Measurements from ENCODE around the gene HEXIM2. TPM values are rescaled to one million over a fixed set of nuclear protein-coding genes. Genes with fewer than 3 reads are reported as not detected.
"Not testable (repeated sequence)": the region's sequence is repeated elsewhere in the genome, so short reads cannot be mapped to it uniquely, and the experiment has no call there.

The HEXIM2 gene
- total RNA-seq, 1 donor from 2014 or later, result 10.4 TPM

GRCh38 chr17:45119964-45120363 is 41.7 kb upstream of the HEXIM2 start:
- H3K36me3 Mint-ChIP-seq (ENCODE audit: low read depth), result no peaks in the 10 kb centered on the region
- no peak overlapping the region for H3K4me3 Mint-ChIP-seq
- H3K4me1 Mint-ChIP-seq, result peaks cover 10% of the 10 kb centered on the region
- H3K9me3 Mint-ChIP-seq, result no peaks in the 10 kb centered on the region
- TF ChIP-seq CTCF (conservative IDR thresholded peaks at IDR 0.05), result no peak
- no peak for DNase-seq (ENCODE audit: low read depth, low spot score)
- H3K27me3 Mint-ChIP-seq (ENCODE audit: low read depth), result no peaks in the 10 kb centered on the region
- H3K27ac Mint-ChIP-seq (ENCODE audit: unreplicated experiment), result no peak overlapping the region

- no peak overlapping the region for H3K4me3 Mint-ChIP-seq
- no peaks in the 10 kb centered on the region for H3K9me3 Mint-ChIP-seq
- no peaks in the 10 kb centered on the region for H3K27me3 Mint-ChIP-seq (ENCODE audit: low read depth)
- TF ChIP-seq CTCF (conservative IDR thresholded peaks at IDR 0.05), result no peak
- peaks cover 10% of the 10 kb centered on the region for H3K4me1 Mint-ChIP-seq
- no peak overlapping the region for H3K27ac Mint-ChIP-seq (ENCODE audit: unreplicated experiment)
- DNase-seq (ENCODE audit: low read depth, low spot score), result no peak
- H3K36me3 Mint-ChIP-seq (ENCODE audit: low read depth), result no peaks in the 10 kb centered on the region
Measured at GRCh38 chr17:45120558-45120957, 41.1 kb upstream of the HEXIM2 start.

- Mint-ChIP-seq H3K9me3 (no peaks in the 10 kb centered on the region), H3K36me3 (ENCODE audit: low read depth) (no peaks in the 10 kb centered on the region), H3K27ac (ENCODE audit: unreplicated experiment) (no peak overlapping the region), H3K4me1 (peaks cover 10% of the 10 kb centered on the region), H3K27me3 (ENCODE audit: low read depth) (no peaks in the 10 kb centered on the region), H3K4me3 (no peak overlapping the region)
- no peak for TF ChIP-seq CTCF (conservative IDR thresholded peaks at IDR 0.05)
- DNase-seq (ENCODE audit: low read depth, low spot score), result no peak
Measured at GRCh38 chr17:45121055-45121454, 40.6 kb upstream of the HEXIM2 start.

GRCh38 chr17:45123076-45123770 is 38.5 kb upstream of the HEXIM2 start:
- DNase-seq (ENCODE audit: low read depth, low spot score), result no peak
- H3K4me3 Mint-ChIP-seq, result no peak overlapping the region
- H3K27me3 Mint-ChIP-seq (ENCODE audit: low read depth), result no peaks in the 10 kb centered on the region
- H3K36me3 Mint-ChIP-seq (ENCODE audit: low read depth), result no peaks in the 10 kb centered on the region
- no peak for TF ChIP-seq CTCF (conservative IDR thresholded peaks at IDR 0.05)
- peaks cover 16% of the 10 kb centered on the region for H3K4me1 Mint-ChIP-seq
- no peaks in the 10 kb centered on the region for H3K9me3 Mint-ChIP-seq
- peak overlapping the region; percentile 16 for H3K27ac Mint-ChIP-seq (ENCODE audit: unreplicated experiment)

- no peaks in the 10 kb centered on the region for H3K36me3 Mint-ChIP-seq (ENCODE audit: low read depth)
- no peak for DNase-seq (ENCODE audit: low read depth, low spot score)
- H3K27ac Mint-ChIP-seq (ENCODE audit: unreplicated experiment), result no peak overlapping the region
- H3K9me3 Mint-ChIP-seq, result no peaks in the 10 kb centered on the region
- no peak overlapping the region for H3K4me3 Mint-ChIP-seq
- no peaks in the 10 kb centered on the region for H3K27me3 Mint-ChIP-seq (ENCODE audit: low read depth)
- H3K4me1 Mint-ChIP-seq, result peaks cover 16% of the 10 kb centered on the region
- no peak for TF ChIP-seq CTCF (conservative IDR thresholded peaks at IDR 0.05)
Measured at GRCh38 chr17:45123930-45124796, 37.5 kb upstream of the HEXIM2 start.

GRCh38 chr17:45124797-45125122 is 36.9 kb upstream of the HEXIM2 start:
- peaks cover 16% of the 10 kb centered on the region for H3K4me1 Mint-ChIP-seq
- H3K27ac Mint-ChIP-seq (ENCODE audit: unreplicated experiment), result not testable (repeated sequence)

More at GRCh38 chr17:45124797-45125122, 36.9 kb upstream of the HEXIM2 start:
- not testable (repeated sequence) for H3K27me3 Mint-ChIP-seq (ENCODE audit: low read depth); H3K36me3 Mint-ChIP-seq (ENCODE audit: low read depth); H3K9me3 Mint-ChIP-seq; DNase-seq (ENCODE audit: low read depth, low spot score); H3K4me3 Mint-ChIP-seq

All from neural crest cell (in vitro differentiated cells).